NCI-H2196 treated with DMSO at 0.1 percent for 48 hours (cell line): ENCODE results near the gene IVD.

ENCODE experiments used
- DNase-seq: peaks from one replicate; lab custom pipeline; 2025; ENCODE audit not compliant: unreplicated experiment; lab: John Stamatoyannopoulos, UW

The IVD gene

GRCh38 chr15:40372981-40373380 lies 32.6 kb upstream of the IVD start:
- no peak for DNase-seq

GRCh38 chr15:40377606-40378005 lies 28.0 kb upstream of the IVD start:
- no peak for DNase-seq

GRCh38 chr15:40379374-40379773 lies 26.2 kb upstream of the IVD start:
- no peak for DNase-seq

GRCh38 chr15:40379853-40380252 lies 25.7 kb upstream of the IVD start:
- DNase-seq, result peak; percentile 36

DNA sequence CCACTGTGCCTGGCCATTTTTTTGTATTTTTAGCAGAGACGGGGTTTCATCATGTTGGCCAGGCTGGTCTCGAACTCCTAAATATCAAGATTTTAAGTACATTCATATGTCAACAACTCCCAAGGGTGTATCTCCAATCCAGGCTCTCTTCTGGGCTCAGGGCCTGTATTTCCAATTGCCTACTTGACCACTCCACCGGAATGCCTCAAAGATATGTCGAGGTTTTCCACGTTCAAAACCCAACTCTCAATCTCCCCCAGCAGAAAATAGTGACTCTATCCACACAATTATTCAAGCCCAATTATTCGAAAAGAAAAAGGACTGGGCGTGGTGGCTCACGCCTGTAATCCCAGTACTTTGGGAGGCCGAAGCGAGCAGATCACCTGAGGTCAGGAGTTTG lies 25.0 kb upstream of the IVD start:
- DNase-seq, result no peak

GRCh38 chr15:40381818-40382529 lies 23.6 kb upstream of the IVD start:
- DNase-seq, result no peak

GRCh38 chr15:40382580-40383456 lies 22.8 kb upstream of the IVD start, which contains the start of gene KNSTRN:
KNSTRN (plus strand) TSS chr15:40382721; CDS start chr15:40382836, 115 bp downstream.
- peak; percentile 76 for DNase-seq

DNA sequence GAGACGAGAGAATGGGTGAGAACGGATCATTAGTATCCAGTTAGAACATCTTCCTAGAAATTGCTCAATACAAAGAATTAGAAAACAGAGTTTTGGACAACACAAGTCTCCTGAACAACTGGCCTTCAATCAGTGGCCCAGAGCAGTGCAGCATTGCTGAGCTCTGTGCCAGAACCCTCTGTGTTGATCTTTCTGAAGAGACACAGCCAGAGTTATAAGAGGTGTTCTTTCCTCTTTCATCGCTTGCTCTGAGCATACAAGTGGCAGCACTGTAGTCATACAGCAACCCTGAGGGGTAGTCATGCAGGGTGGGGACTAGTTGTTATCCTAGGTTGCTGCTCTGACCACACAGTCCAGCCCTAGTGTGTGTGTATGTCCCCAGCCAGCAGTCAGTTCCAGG lies 19.1 kb upstream of the IVD start:
- DNase-seq, result no peak

- no peak for DNase-seq
These were observed 16.4 kb upstream of the IVD start for GRCh38 chr15:40388941-40389823.

- no peak for DNase-seq
These were observed 15.6 kb upstream of the IVD start for GRCh38 chr15:40389824-40390595.

- no peak for DNase-seq
These were observed 12.3 kb upstream of the IVD start for GRCh38 chr15:40392986-40393948.

GRCh38 chr15:40397688-40398412 lies 7.7 kb upstream of the IVD start:
- no peak for DNase-seq

DNA sequence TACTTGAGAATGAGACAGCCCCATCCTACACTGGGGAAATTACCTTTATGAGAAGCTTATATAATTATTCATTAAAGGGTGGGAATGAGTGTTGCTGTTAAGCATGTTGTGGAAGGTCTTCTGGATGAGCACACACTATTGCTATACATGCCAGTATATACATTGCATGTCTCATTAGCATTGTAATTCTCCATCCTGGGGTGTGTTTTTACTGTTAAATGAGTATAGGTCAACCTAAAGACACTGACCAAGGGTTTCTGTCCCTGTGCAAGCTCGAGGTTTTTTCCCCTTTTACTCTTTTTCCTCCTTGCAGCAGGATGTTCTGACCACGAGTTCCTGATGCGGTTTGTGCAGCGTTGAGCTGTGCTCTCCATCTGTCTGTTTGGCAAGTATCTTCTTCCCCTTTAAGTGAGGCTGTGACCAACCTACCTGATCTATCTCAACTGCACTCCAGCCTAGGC lies 7.2 kb upstream of the IVD start:
- no peak for DNase-seq

DNA sequence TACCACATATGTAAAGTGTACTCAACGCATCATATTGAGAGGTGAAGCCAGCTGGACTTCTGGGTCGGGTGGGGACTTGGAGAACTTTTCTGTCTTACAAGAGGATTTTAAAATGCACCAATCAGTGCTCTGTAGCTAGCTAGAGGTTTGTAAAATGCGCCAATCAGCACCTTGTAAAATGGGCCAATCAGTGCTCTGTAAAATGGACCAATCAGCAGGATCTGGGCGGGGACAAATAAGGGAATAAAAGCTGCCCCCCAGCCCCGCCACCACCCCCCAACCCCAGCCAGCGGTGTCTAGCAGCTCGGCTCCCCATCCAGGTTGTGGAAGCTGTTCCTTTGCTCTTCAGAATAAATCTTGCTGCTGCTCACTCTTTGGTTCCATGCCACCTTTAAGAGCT lies 6.2 kb upstream of the IVD start:
- DNase-seq, result no peak

- DNase-seq, result no peak
These were observed 1.9 kb downstream of the IVD start for GRCh38 chr15:40407330-40407990.

DNA sequence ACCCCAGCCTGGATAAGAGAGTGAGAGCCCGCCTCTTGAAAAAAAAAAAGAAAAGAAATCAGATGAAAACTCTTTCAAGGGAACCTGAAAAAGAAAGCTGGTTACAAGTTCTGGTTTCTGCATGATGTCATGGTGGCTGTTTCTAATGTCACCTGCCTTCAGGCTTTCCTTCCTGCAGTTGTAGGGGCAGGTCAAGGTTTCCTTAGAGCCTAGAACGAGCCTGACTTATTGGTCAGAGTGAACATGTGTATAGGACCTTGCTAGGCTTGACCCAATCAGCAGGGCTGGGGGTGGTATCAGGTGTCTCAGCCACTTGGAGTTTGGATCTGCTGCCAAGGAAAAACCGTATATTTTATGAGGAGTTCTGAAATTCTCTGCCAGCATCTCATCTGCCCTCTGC lies 3.8 kb downstream of the IVD start:
- peak; percentile 7 for DNase-seq

DNA sequence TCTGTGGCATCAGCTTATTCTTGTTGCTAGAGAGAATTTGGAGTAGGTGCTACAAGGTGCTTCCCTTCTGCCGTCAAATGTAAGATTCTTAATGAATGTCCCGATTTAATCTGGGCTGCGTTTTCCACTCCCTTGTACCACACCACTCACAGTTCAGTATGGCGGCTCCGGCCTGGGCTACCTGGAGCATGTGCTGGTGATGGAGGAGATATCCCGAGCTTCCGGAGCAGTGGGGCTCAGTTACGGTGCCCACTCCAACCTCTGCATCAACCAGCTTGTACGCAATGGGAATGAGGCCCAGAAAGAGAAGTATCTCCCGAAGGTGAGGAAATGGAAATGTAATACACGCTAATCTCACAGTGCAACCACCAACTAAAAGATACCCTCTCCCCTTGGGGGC lies 4.9 kb downstream of the IVD start:
- DNase-seq, result no peak

DNA sequence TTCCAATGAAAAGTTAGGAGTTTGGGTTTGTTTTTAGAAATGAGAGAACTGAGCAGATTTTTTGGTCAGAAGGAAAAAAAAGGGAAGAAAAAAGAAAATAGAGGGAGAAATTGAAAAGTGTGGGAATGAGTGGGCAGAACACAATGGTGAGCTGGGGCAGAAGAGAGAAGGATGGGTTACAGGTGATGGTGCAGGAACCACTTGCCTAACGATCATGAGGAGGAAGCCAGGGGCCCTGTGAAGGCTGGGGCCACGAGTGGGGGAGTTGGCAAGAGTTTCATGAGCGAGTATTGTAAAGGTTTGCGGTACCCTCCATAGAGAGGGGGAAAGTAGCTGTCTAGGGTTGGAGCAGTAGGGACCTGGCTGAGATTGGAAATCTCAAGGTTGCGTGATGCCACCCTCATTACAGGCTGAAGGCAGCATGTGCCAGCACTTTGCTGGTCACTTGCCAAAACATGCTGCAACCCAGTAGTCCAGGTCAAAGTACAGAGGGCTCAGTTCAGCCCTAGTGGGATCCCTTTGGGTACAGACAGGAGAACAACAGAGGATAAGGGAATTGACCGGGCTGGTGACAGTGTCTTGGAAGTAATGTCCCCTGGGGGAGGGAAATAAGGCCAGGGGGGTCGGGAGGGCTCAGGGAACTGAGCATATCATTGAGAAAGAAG lies 6.6 kb downstream of the IVD start:
- no peak for DNase-seq
